GM18507 (cell line): ENCODE measurements around the gene CAMKK1.
"Not testable (repeated sequence)": the region's sequence is repeated elsewhere in the genome, so short reads cannot be mapped to it uniquely, and the experiment has no call there.

Experiments used
- DNase-seq: peaks from one replicate; pipeline ENCODE4 v3.0.0; 2011; ENCODE audit warnings: low read depth; ENCODE audit not compliant: insufficient read length; ENCODE audit errors: extremely low spot score
- FAIRE-seq: peaks from 2 replicates; lab custom pipeline; 2011; peaks lifted over from hg19 to GRCh38; lab: Jason Lieb, UNC

The CAMKK1 gene

GRCh38 chr17:3857261-3858105, 35.4 kb downstream of the CAMKK1 start:
- FAIRE-seq (no peak), DNase-seq (no peak)

DNA sequence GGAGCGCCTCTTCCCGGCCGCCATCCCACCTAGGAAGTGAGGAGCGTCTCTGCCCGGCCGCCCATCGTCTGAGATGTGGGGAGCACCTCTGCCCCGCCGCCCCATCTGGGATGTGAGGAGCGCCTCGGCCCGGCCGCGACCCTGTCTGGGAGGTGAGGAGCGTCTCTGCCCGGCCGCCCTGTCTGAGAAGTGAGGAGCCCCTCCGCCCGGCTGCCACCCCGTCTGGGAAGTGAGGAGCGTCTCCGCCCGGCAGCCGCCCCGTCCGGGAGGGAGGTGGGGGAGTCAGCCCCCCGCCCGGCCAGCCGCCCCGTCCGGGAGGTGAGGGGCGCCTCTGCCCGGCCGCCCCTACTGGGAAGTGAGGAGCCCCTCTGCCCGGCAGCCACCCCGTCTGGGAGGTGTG, 38.6 kb downstream of the CAMKK1 start:
- FAIRE-seq, DNase-seq: not testable (repeated sequence)

DNA sequence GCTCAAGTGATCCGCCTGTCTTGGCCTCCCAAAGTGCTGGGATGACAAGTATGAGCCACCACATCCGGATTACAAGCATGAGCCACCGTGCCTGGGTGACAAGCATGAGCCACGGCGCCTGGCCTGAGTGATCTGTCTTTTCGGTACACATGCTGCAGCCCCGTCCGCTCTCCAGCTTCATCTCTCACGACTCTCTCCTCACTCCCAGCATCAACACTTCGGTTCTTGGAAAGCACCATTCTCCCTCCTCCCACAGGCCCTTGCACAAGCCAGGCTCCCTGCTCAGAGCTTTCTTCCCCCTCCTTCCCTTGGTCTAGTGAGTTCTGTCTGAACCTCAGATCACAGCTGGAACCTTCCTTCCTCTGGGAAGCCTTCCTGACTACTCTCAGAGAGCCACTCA, 40.3 kb downstream of the CAMKK1 start:
- FAIRE-seq (no peak), DNase-seq (no peak)

- DNase-seq (no peak), FAIRE-seq (no peak)
These were observed 41.3 kb downstream of the CAMKK1 start for GRCh38 chr17:3851461-3852100.

DNA sequence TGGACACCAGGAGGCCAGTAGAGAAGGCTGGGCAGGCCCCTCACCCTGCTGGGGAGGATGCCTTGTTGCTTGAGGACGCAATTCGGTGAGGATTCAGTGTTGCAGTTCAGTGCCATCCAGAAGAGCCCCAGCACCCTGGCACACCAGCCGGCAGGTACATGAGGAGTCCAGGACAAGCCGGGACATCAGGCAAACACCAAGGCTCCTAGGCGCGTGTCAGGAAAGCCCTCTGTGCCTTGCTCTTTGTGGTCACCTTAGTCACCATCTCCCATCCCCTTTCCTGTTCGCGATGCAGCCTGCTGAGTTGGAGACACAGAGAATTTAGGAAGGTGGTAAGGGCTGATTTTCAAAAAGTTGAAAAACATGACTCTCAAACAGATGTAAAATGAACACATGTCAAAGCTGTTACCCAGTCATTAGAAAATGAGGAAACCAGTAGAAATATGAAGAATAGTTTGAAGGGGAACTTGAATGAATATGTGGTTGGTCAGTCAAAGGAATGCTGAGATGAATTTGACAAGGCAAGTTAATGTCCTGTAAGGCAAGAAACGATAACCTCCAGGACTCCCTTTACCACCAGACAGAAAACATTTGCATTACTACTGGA, 44.5 kb downstream of the CAMKK1 start:
- DNase-seq: no peak
- no peak for FAIRE-seq

DNA sequence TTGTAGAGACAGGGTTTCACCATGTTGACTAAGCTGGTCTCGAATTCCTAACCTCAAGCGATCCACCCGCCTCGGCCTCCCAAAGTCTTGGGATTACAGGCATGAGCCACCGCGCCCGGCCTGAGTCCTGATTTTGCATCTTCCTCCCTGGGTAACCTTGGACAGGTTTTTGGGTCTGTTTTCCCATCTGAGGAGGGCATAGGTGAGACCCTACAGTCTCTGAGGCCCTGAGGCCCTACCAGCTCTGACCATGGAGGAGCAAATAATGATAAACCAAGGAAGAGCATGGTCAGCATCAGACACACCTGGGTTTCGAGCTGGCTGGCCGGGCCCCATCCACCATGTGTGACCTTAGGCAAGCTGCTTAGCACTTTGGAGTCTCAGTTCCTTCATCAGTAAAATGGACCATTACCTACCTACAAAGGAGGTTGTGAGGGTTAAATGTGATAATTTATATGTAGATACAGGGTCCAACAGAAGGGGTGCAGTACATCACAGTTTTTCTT, 45.6 kb downstream of the CAMKK1 start:
- FAIRE-seq (no peak), DNase-seq (no peak)

DNA sequence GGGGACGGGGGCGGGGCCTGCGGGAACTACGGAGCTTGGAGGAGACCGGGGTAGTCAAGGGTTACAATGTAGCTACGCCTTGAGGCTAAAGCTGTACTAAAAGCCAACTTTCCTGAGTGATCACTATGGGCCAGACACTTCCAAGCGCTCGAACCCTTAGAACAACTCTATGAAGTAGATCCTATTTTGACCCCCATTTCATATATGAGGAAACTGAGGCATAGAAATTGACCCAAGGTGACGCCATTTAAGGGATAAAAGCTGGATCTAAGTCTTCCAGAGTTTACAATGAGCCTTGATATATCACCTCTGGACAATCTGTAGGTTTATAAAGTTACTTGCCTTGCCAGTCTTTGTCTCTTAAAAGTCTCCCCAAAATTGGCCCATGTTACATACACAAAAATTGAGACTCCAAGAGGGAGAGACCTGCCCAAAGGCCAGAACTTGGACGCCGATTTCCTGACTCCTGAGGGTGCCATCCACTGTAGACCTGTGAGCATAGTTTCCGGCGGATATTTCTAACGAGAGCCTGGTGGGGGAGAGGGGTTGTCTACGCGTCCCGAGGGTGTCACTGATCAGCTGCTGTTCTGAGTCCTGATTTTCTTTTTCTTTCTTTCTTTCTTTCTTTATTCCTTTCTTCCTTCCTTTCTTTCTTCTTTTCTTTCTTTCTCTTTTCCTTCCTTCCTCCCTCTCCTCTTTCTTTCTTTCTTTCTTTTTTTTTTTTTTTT, 46.3 kb downstream of the CAMKK1 start:
- DNase-seq: no peak
- no peak for FAIRE-seq

GRCh38 chr17:3845621-3846436, 47.0 kb downstream of the CAMKK1 start, which contains the start of gene NCBP3:
Gene NCBP3, minus strand, starts transcription at chr17:3846246. Its CDS starts 23 bp downstream, at chr17:3846223.
- peak; percentile 94 for FAIRE-seq
- peak; percentile 97 for DNase-seq

- DNase-seq (peak; percentile 23), FAIRE-seq (peak; percentile 54)
These were observed 47.6 kb downstream of the CAMKK1 start for GRCh38 chr17:3845291-3845620.

DNA sequence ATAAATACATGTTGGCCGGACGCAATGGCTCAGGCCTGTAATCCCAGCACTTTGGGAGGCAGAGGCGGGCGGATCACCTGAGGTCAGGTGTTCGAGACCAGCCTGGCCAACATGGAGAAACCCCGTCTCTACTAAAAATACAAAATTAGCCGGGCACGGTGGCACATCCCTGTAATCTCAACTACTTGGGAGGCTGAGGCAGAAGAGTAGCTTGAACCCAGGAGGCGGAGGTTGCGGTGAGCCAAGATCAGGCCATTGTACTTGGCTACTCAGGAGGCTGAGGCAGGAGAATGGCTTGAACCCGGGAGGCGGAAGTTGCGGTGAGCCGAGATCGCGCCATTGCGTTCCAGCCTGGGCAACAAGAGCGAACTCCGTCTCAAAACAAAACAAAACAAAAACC, 48.3 kb downstream of the CAMKK1 start:
- not testable (repeated sequence) for DNase-seq, FAIRE-seq

- DNase-seq: peak; percentile 29
- FAIRE-seq: peak; percentile 95
These were observed 48.8 kb downstream of the CAMKK1 start for GRCh38 chr17:3843935-3844516.

DNA sequence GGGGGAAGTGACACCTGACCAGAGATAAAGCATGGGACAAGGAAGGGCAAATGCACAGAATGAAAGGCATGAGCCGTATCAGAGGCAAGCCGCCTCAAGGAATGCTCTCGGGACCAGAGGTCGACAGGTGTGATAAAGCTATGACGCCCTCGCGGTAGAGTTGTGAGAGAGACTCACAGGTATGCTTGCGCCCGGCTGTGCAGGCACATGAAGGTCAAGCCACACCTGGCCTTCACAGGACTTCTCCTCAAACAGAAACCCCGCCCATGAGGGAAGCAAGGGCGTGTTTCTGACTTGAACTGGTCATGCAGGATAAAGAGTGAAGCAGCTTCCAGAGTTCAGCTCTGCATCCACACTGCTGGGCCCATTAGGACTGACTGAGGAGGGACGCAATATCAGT, 54.6 kb downstream of the CAMKK1 start:
- FAIRE-seq (no peak), DNase-seq (no peak)

DNA sequence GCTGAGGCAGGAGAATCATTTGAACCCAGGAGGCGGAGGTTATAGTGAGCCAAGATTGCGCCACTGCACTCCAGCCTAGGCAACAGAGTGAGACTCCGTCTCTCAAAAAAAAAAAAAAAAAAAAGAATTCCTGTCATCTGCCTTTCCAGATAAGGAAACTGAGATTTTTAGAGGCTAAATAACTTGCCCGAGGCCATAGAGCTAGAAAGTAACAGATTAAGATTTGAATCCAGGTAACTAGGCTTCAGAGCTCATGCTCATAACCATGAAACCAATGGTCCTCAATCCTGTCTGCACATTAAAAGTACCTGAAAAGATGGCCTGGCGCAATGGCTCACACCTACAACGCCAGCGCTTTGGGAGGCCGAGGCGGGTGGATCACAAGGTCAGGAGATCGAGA, 56.3 kb downstream of the CAMKK1 start:
- DNase-seq (no peak), FAIRE-seq (no peak)

- FAIRE-seq (no peak), DNase-seq (no peak)
These were observed 57.2 kb downstream of the CAMKK1 start for GRCh38 chr17:3835410-3836229.

DNA sequence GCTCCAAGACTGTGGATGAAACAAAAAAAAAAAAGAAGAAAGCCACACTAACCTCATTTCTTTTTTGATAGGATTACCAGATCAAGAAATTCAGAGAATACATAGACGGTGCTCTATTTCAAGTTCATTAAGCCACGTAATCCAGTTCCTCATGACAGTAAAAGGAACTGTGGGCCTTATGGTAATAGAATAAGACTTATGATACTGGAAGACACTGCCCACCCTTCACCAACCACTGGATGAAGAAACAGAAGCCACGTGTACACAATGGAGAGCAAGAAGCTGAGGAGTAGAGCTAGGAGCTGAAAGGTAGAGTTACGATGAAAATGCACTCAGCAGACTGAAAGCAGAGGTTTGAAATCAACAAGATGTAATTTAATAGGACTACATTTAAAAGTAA, 58.0 kb downstream of the CAMKK1 start:
- FAIRE-seq (no peak), DNase-seq (no peak)

DNA sequence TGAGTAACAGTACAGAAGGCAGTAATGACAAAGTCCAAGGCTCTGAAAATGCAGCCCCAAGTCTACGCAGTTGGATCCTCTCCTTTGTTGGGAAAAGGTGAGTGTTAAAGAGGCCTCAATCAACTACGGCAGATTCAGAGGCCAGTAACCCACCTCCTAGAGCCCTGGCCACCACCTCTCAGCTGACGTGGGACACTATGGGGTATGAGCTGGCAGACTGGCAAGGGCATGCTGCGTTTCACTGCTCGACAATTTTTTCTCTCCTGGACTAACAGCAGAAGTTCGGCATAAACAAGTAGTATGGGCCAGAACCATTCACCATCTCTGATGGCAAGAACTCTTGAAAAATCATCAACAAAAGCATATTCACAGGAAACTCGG, 64.0 kb downstream of the CAMKK1 start:
- no peak for DNase-seq
- FAIRE-seq: no peak

- FAIRE-seq: no peak
- DNase-seq: no peak
These were observed 64.6 kb downstream of the CAMKK1 start for GRCh38 chr17:3828151-3828851.
